ENCODE measurements around the gene UGT1A7.
"Not testable (repeated sequence)": the region's sequence is repeated elsewhere in the genome, so short reads cannot be mapped to it uniquely, and the experiment has no call there.

Gene UGT1A7

DNA sequence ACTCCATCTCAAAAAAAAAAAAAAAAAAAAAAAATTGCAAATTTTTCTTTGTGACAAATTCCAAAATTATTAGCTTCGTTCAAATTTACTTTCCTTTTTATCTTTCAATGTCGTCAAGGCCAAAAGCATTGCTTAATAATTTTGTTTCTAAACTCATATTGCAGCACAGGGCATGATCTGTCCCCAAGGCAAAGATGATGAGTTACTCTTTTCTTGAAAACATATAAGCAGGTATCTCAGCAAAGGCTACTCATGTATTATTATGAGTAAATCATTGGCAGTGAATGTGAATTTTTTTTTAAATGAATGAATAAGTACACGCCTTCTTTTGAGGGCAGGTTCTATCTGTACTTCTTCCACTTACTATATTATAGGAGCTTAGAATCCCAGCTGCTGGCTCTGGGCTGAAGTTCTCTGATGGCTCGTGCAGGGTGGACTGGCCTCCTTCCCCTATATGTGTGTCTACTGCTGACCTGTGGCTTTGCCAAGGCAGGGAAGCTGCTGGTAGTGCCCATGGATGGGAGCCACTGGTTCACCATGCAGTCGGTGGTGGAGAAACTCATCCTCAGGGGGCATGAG, at the start of gene UGT1A7:
Gene UGT1A7, plus strand, starts transcription at position 381 of the 579 bp plus-strand sequence. Its CDS starts 37 bp downstream, at position 418.
- DNase-seq, result no peak

DNA sequence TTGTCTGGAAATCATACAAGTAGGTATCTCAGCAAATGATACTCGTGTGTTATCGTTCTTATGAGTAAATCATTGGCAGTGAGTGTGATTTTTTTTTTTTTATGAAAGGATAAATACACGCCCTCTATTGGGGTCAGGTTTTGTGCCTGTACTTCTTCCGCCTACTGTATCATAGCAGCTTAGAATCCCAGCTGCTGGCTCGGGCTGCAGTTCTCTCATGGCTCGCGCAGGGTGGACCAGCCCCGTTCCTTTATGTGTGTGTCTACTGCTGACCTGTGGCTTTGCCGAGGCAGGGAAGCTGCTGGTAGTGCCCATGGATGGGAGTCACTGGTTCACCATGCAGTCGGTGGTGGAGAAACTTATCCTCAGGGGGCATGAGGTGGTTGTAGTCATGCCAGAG, 45.4 kb upstream of the UGT1A7 start, which contains the start of gene UGT1A10:
Gene UGT1A10, plus strand, starts transcription at position 143 of the 400 bp plus-strand sequence. Its CDS starts 75 bp downstream, at position 218.
- not testable (repeated sequence) for DNase-seq

DNA sequence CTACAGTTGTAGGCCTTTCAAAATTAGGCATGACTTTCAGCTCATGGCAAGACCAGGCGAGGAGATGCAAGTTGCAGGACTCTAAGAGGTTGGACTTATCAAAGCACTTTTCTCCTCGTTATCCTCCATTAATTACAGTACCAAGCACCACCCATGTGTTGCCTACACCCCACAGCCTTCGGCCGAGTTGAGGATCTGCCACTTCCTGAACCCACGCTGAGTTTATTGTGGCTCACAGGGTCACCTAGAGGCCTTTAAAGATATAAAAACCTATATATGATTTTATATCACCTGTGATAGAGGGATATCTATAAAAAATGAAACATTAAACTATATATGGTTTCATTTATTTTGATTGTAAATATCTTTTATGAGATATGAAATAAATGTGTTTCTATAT, 42.9 kb upstream of the UGT1A7 start:
- DNase-seq, result peak in 1 of 2 experiments; percentile 43

DNA sequence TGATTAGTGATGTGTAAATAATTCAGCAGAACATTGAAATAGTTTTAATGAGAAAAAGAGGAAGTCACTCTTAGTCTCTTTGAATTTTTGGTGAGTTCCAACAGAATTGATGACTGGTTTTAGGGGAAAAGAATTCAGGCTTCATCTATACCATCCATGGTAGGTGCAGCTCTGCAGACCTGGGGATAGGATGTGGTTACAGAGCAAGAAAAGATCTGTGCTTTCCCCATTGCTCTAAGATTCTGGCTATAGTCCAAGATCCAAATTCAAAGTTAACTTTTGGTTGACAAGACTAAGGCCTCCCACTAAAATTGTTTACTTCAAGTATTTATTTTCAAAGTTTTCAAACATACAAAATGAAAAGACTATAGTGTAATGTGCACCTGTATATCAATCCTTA, 41.8 kb upstream of the UGT1A7 start:
- DNase-seq, result peak in 1 of 2 experiments; percentile 56

DNA sequence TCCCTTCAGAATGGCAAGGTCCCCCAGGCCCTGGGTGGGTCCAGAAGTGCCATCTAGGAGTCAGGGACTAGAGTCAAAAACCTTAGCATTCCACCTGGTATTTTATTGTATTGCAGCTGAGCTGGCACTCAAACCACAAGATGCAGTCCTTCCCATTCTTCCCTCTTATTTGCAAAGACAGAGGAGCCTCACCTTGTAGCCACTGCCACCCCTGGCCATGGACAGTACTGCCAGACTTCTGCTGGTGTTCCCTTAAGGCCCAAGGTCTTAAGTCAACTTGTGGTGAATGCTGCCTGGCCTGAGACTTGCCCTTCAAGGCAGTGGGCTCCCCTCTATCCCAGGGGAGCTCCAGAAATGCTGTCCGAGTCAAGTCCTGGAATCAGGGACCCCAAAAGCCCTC, 38.6 kb upstream of the UGT1A7 start:
- DNase-seq, result peak in 1 of 2 experiments; percentile 2

DNA sequence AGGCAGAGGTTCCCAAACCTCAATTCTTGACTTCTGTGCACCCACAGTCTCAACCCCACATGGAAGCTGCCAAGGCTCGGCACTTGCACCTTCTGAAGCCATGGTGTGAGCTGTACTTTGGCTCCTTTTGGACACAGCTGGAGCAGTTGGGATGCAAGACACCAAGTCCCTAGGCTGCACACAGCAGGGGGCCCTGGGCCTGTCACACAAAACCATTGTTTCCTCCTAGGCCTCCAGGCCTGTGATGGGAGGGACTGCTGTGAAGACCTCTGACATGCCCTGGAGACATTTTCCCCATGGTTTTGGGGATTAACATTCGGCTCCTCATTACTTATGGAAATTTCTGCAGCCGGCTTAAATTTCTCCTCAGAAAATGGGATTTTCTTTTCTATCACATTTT, 35.7 kb upstream of the UGT1A7 start:
- DNase-seq, result not testable (repeated sequence)

DNA sequence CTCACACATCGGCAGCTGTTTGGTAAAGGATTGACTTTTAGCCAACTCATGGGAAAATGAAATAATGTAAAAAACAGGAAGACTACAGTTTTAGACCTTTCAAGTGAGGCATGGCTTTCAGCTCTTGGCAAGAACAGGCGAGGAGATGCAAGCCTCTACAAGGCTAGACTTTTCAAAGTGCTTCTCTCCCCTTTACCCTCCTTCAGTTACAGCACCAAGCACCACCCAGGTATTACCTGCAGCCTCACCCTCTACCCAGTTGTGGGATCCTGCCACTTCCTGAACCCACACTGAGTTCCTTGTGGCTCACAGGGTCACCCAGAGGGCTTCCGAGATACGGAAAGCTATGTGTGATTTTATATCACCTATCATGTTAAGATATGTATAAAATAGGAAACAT, 30.7 kb upstream of the UGT1A7 start:
- DNase-seq, result no peak

DNA sequence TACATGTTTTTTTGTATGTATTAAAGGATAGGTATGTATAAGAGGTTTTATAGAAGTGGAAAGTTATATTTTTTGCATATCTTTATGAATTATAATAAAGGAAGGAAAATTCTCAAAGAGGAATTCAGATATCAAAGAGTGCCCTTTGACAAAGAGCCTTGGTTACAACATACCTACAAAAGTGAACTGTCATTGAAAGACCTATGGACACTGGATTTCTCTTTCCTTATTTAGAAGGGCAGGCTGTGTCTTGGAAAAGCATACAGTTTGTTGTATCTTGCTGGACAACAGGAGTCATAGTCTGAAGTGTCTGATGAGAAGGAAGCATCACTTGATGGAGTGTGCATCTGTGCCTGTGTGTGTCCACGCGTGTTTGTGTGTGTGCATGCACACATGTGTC, 30.3 kb upstream of the UGT1A7 start:
- DNase-seq, result no peak

DNA sequence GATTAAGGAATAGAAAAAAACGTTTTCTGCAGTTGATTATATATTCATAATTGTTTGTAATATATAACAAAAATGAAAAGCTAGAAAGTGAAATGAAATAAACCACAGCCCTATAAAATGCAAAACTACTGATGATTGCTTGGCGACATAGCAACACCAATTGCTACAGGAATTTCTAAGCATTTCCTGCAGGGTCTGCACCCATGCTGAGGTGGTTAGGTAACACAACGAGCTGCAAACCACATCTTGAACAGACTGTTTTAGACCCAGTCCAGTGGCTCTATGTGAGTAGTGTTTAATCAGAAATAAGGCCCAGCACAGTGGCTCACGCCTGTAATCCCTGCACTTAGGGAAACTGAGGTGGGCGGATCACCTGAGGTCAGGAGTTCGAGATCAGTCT, 27.2 kb upstream of the UGT1A7 start:
- DNase-seq, result no peak

DNA sequence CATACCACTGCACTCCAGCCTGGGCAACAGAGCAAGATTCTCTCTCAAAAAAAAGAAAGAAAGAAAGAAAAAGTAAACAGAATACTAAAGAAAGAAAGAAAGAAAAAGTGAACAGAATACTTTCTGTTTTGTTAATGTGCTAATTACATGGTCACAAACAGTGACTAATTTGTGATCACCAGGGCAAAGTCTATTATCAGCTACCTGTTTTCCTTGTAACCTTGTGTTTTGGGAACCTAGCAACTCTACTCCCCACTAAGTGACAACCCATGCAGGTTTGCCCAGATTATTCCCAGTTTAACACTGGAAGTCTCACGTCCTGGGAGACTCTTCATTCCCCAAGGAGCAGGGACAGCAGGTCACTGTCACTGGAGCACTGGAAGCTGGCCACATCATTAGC, 26.7 kb upstream of the UGT1A7 start:
- no peak for DNase-seq

DNA sequence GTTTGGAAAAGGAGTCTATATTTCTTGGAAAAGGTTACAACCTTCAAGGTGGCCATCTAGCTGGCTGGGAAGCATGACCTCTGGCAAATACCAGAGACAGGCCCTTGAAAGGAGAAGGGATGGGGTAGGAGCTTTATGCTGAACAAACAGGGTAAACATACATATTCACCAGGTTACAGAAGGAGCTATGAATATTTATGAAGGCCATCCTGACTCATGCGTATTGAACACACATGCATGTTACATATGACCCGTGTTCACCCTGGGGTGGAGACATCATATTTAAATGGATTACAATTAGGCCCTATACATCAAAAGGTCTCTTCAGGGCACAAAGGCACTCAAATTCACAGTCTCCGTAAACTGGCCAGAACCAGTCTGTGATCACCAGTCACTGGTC, 25.8 kb upstream of the UGT1A7 start:
- DNase-seq, result not testable (repeated sequence)

DNA sequence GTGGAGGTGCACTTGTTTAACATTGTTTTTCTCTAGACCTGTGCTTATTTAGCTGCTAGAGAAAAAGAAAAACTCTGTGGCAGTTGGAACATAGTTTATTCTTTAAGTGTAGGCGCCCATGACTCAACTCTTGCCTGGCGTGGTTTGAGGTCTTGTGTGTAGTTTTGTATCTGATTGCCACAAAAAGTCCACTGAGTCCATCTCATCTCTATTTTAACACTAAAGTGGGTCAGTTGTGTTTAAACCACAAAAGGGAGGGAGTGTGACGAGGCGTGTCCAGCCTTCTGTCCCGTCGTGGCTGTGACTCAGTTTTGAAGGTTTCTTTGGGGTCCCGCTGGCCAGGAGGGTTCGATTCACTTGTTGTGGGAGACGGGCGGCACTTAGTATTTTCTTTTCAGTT, 25.3 kb upstream of the UGT1A7 start:
- no peak for DNase-seq

DNA sequence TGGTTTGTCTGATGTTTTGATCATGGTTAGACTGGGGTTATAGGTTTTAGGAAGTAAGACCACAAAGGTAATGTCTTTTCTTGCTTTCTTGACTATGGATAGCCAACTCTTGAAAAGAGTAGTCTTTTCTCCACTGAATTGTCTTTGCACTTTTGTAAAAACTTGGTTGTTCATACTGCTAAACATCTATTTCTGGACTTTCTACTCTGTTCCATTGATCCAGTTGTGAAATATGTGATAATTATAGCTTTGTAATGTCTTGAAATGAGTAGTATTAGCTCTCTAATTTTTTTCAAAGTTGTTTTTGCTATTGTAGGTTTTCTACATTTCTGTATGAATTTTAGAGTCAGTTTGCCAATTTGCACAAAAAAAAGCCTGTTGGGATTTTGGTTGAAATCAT, 23.1 kb upstream of the UGT1A7 start:
- DNase-seq, result no peak

DNA sequence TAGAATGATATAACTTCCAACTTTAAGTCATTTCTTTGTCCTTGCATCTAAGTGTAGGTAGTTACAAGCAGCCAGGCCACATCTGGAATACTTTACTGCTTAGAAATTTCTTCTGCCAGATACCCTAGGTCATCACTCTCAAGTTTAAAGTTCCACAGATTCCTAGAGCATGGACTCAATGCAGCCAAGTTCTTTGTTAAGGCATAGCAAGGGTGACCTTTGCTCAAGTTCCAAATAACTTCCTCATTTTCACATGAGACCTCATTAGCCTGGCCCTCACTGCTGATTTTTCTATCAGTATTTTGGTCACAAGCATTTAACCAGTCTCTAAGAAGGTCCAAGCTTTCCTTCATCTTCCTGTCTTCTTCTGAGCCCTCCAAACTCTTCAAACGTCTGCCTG, 17.8 kb upstream of the UGT1A7 start:
- DNase-seq, result no peak

DNA sequence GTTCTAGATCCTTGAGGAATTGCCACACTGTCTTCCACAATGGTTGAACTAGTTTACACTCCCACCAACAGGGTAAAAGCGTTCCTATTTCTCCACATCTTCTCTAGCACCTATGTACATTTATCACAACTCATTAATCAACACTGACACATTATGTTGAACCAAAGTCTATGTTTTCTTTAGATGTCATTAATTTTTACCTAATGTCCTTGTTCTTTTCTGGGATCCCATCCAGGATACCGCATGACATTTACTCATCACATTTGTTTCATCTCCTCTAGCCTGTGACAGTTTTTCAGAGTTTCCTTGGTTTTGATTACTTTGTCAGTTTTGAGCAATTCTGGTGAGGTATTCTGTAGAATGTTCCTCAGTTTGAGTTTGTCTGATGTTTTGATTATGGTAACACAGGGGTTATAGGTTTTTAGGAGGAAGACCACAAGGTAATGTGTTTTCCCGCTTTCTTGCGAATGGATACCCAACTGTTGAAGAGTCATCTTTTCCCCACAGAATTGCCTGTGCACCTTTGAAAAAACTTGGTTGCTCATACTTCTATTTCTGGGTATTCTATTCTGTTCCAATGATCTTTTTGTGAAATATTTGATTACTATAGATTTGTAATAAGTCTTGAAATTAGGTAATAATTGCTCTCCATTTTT, 13.0 kb upstream of the UGT1A7 start:
- no peak for DNase-seq

DNA sequence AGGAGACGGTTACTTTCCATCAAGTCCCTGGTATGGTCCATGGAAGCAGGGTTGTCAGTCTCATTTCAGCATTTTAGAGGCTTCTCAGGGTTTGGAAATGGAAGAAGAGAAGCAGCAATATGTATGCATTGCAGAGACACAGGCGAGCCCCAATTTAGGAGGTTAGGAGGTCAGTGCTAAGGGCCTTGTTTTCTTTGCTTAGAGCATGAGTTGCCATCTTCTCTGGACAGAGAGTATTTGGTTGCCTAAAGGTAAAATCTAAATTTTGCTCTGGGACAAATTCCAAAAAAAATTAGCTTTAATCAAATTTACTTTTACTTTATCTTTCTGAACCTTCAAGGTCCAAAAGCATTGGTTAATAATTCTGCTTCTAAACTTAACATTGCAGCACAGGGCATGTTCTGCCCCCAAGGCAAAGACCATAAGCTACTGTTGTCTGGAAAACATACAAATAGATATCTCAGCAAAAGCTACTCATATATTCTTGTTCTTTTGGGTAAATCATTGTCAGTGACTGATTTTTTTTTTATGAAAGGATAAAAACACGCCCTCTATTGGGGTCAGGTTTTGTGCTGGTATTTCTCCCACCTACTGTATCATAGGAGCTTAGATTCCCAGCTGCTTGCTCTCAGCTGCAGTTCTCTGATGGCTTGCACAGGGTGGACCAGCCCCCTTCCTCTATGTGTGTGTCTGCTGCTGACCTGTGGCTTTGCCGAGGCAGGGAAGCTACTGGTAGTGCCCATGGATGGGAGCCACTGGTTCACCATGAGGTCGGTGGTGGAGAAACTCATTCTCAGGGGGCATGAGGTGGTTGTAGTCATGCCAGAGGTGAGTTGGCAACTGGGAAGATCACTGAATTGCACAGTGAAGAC, 10.2 kb upstream of the UGT1A7 start, which contains the start of gene UGT1A9:
Gene UGT1A9, plus strand, starts transcription at position 609 of the 872 bp plus-strand sequence. Its CDS starts 37 bp downstream, at position 646.
- DNase-seq, result no peak

DNA sequence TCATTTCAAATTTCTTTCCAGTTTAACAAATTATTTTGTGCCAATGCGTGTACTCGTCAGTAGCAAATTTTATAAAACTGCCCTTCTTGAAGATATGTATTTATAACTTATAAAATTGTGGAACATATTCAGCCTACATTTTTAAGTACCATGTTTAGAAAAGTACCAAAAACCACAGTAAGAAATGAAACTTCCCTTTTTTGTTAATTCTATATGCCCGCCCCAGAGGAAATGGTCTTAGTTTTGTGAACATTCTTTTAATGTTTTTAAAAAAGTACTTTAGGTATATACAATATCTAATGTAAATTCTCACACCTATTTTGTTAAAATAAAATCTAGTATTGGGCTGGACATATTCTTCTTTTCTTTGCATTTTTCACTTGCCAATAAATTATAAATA, 8.8 kb upstream of the UGT1A7 start:
- DNase-seq, result no peak

DNA sequence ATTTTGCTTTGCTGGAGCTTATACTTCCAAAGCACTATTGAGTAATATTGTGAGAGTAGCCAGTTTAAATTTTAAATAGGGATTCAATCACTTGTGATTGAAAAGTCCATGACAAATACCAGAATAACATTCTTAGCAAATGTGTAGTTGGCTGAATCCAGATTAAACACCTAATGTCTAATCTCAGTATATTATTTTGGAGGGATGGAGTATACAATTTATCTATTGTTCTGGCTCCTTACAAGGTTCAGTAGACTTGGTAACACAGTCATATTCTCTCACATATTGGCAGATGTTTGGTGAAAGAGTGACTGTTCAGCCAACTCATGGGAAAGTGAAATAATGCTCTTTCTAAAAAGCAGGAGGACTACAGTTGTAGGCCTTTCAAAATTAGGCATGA, 7.8 kb upstream of the UGT1A7 start:
- no peak for DNase-seq

DNA sequence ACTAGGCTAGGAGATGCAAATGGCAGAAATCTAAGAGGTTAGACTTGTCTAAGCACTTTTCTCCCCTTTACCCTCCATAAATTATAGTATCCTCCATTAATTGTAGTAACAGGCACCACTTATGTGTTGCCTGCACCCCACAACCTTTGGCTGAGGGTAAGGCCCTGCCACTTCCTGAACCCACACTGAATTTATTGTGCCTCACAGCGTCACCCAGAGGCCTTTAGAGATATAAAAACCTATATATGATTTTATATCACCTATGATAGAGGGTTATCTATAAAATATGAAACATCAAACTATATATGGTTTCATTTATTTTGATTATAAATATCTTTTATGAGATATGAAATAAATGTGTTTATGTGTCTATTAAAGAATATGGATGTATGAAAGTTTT, 7.4 kb upstream of the UGT1A7 start:
- no peak for DNase-seq

DNA sequence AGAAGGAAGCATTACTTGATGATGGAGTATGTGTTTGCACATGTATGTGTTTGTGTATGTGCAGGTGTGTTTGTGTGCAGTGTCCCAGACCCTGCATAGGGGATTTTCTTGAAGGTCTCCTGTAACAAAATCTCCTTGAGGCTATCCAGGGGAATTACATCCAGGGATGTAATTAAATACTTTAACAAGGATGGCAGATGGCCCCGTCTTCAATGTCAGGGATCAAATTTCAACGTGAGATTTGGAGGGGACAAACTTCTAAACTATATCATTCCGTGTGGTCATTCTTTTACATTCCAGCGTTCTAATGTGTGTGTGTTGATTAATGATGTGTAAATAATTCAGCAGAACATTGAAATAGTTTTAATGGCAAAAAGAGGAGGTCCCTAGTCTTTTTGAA, 6.7 kb upstream of the UGT1A7 start:
- peak; percentile 70 to 86 for DNase-seq

DNA sequence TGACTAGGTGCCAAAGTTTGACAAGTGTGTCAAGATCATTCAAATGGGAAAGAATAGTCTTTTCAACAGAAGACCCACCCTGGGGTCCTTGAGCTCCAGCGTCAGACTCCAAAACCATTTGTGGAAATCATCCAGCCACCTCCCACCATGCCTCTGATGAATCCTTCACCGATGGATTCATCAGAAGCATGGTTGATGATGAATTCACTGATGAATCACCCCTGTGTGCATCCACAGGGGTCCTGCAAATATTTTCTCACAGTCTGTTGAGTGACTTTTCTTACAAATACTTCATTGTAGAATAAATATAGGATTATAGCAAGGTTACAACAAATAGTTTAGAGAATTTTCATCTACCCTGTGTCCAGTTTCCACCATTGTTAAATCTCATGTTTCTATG, 5.7 kb upstream of the UGT1A7 start:
- no peak for DNase-seq

DNA sequence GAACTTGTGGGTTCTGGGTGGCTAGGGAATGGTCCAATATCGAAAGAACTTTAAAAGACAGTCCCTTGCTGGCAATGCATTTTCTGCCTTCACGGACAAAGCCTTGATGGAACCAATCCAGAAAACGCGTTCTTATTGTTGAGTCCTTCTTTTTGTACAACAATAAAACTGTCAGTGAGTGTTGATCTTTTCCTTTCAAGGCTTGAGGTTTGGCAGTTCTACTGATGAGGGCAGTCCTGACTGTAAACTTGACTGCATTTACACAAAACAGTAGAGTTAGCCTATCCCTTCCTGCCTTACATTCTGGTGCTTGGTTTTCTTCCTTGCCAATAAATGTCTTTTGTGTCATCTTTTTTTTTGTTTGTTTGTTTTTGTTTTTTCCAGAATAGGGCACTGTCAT, 2.5 kb upstream of the UGT1A7 start:
- no peak for DNase-seq

DNA sequence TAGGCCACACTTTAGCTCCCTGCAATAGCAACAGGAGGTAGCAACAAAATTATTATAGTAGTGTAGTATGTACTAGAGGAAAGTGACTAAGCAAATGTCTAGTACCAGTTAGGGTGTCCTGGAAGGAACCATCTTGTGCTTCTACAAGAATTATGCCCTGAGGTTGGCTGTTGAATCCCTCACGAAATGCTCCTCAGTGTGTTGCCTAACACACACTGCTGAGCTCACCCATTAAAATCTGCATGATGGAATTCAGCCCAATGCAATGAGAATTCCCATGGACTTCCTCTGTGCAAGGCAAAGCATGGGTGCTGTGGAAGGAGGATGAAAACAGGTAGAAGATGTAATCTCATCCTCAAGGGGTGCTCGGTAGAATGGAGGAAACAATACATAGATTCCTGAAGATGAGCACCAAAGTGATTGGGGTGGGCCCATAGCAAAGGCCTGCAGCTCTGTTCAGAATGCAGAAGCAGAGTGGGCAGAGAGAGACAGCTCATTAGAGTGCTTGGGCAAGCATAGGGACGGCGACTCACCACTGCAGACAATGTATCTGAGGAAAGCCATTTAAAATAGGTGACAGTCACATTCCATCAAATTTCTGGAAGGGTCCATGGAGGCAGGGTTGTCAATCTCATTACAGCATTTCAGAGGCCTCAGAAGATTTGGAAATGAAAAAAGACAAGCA, 1.2 kb upstream of the UGT1A7 start:
- no peak for DNase-seq

Measured in NCI-H524 (cell line).